PC-3 (cell line): ENCODE results near the gene GTF2H3. TPM values are rescaled to one million over a fixed set of nuclear protein-coding genes. Genes with fewer than 3 reads are reported as not detected.

Experiments
- ATAC-seq: fragments of 200-7000 bp; cut with Tn5 transposase; 2 replicates; pipeline ENCODE4 v1.9.1; 2020; ENCODE audit warnings: mild to moderate bottlenecking, moderate library complexity
- BruUV-seq: library from RNA; stranded (reverse); fragments of 400-500 nt; replicated peaks from 2 replicates; lab custom pipeline; 2021; lab: Mats Ljungman, UMichigan
- CTCF ChIA-PET: fragments of 300-600 bp; sonication (Branson Sonifier 250); formaldehyde crosslinking; loops from one replicate; lab custom pipeline; 2022; ENCODE audit warnings: antibody characterized with exemption; lab: Charles Lee
- POLR2A ChIA-PET: fragments of 300-600 bp; sonication (Branson Sonifier 250); formaldehyde crosslinking; loops from one replicate; lab custom pipeline; 2022; ENCODE audit warnings: antibody characterized with exemption; ENCODE audit not compliant: unreplicated experiment; lab: Charles Lee
- DNase-seq: peaks from one replicate; pipeline ENCODE4 v3.0.0-alpha.2; 2015
- H2AFZ ChIP-seq: fragments of 300-600 bp; sonication (generic); 2 replicates; pipeline ENCODE4 v1.6.0; 2016; ENCODE audit warnings: antibody characterized with exemption, low read length
- H3F3A ChIP-seq: fragments of 300-600 bp; sonication (generic); one replicate; pipeline ENCODE4 v1.6.0; 2017; ENCODE audit warnings: antibody characterized with exemption, low read length, control low read depth, mild to moderate bottlenecking; ENCODE audit not compliant: unreplicated experiment
- H3K27ac ChIP-seq: fragments of 300-600 bp; sonication (generic); 2 replicates; pipeline ENCODE4 v1.5.1; 2016; ENCODE audit warnings: mild to moderate bottlenecking, low read length
- H3K27me3 ChIP-seq: fragments of 300-600 bp; sonication (generic); 2 replicates; pipeline ENCODE4 v1.6.1; 2016; ENCODE audit warnings: low read length, mixed read lengths
- H3K36me3 ChIP-seq: fragments of 300-600 bp; sonication (generic); 2 replicates; pipeline ENCODE4 v1.6.1; 2016; ENCODE audit warnings: low read depth, mixed run types, low read length, mixed read lengths
- H3K4me1 ChIP-seq: fragments of 300-600 bp; sonication (generic); 2 replicates; pipeline ENCODE4 v1.5.1; 2016; ENCODE audit warnings: low read length; ENCODE audit not compliant: insufficient read depth
- H3K4me2 ChIP-seq: fragments of 300-600 bp; sonication (generic); 2 replicates; pipeline ENCODE4 v1.6.0; 2016; ENCODE audit warnings: low read length
- H3K4me3 ChIP-seq: fragments of 300-600 bp; sonication (generic); 2 replicates; pipeline ENCODE4 v1.5.1; 2016; ENCODE audit warnings: mild to moderate bottlenecking, low read length, mixed read lengths
- H3K79me2 ChIP-seq: fragments of 300-600 bp; sonication (generic); 2 replicates; pipeline ENCODE4 v1.6.1; 2017; ENCODE audit warnings: low read length, mixed read lengths
- H3K9ac ChIP-seq: fragments of 300-600 bp; sonication (generic); 2 replicates; pipeline ENCODE4 v1.6.0; 2016; ENCODE audit warnings: mild to moderate bottlenecking, low read length
- H3K9me2 ChIP-seq: fragments of 300-600 bp; sonication (generic); replicated peaks from 2 replicates; pipeline ENCODE4 v1.6.1; 2016; ENCODE audit warnings: mixed run types, low read length, mixed read lengths
- H3K9me3 ChIP-seq: fragments of 300-600 bp; sonication (generic); 2 replicates; pipeline ENCODE4 v1.6.1; 2016; ENCODE audit warnings: low read length, mixed read lengths
- H4K20me1 ChIP-seq: fragments of 300-600 bp; sonication (generic); 2 replicates; pipeline ENCODE4 v1.6.1; 2016; ENCODE audit warnings: low read length, mixed read lengths
- EZH2 ChIP-seq: fragments of 300-600 bp; sonication (generic); IDR thresholded peaks from one replicate; pipeline ENCODE4 v1.6.1; 2017; ENCODE audit warnings: antibody characterized with exemption, mild to moderate bottlenecking, low read length; ENCODE audit not compliant: unreplicated experiment
- EZH2phosphoT487 ChIP-seq: fragments of 300-600 bp; sonication (generic); IDR thresholded peaks from 2 replicates; pipeline ENCODE4 v1.6.1; 2018; ENCODE audit warnings: mild to moderate bottlenecking, antibody characterized with exemption, low read length, borderline replicate concordance
- intact Hi-C: fragments of 100-400 bp; cut with micrococcal nuclease; formaldehyde crosslinking; loops from 2 replicates; pipeline ENCODE4 v1.9.0; 2023
- total RNA-seq: library from RNA; depleted of rRNA; stranded (reverse); fragments of >200 nt; gene quantifications from 2 replicates; pipeline ENCODE4 v1.2.3, GENCODE V29; 2014
- TF ChIP-seq, protein P1 (sequence below): fragments of 300-600 bp; sonication (generic); conservative IDR thresholded peaks from 2 replicates; pipeline ENCODE4 v1.5.1; 2017; ENCODE audit warnings: antibody characterized with exemption, low read depth, mild to moderate bottlenecking, low read length

GTF2H3 gene
- total RNA-seq, 1 experiment from 2014 or later: 24.2 TPM

- ATAC-seq: no peak
- Histone ChIP-seq H3K4me3 (no peak overlapping the region), H3K4me2 (no peak overlapping the region), H4K20me1 (no peaks in the 10 kb centered on the region), H3K27ac (no peak overlapping the region), H2AFZ (no peak overlapping the region), H3K9me2 (no peaks in the 10 kb centered on the region), H3K9me3 (no peaks in the 10 kb centered on the region), H3K9ac (no peak overlapping the region), H3K27me3 (no peaks in the 10 kb centered on the region), H3F3A (no peaks in the 10 kb centered on the region), H3K79me2 (no peaks in the 10 kb centered on the region), H3K36me3 (no peaks in the 10 kb centered on the region), H3K4me1 (peaks cover 17% of the 10 kb centered on the region; the same call in 1 of the 2 replicates)
- POLR2A ChIA-PET: no interaction called here
- intact Hi-C loops: no loop called here
- no peak for DNase-seq
- CTCF ChIA-PET: no interaction called here
- TF ChIP-seq EZH2phosphoT487: no peak
- TF ChIP-seq EZH2: no peak
- TF ChIP-seq, protein P1, sequence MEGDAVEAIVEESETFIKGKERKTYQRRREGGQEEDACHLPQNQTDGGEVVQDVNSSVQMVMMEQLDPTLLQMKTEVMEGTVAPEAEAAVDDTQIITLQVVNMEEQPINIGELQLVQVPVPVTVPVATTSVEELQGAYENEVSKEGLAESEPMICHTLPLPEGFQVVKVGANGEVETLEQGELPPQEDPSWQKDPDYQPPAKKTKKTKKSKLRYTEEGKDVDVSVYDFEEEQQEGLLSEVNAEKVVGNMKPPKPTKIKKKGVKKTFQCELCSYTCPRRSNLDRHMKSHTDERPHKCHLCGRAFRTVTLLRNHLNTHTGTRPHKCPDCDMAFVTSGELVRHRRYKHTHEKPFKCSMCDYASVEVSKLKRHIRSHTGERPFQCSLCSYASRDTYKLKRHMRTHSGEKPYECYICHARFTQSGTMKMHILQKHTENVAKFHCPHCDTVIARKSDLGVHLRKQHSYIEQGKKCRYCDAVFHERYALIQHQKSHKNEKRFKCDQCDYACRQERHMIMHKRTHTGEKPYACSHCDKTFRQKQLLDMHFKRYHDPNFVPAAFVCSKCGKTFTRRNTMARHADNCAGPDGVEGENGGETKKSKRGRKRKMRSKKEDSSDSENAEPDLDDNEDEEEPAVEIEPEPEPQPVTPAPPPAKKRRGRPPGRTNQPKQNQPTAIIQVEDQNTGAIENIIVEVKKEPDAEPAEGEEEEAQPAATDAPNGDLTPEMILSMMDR: no peak
- BruUV-seq: no TSS peak
Observed at GRCh38 chr12:123675436-123675835, 41.8 kb downstream of the GTF2H3 start.

- DNase-seq (no peak), ATAC-seq (peak; percentile 31; the same call in 1 of the 2 replicates)
- TF ChIP-seq EZH2phosphoT487: no peak
- TF ChIP-seq, protein P1: no peak
- no peak for TF ChIP-seq EZH2
- no peak overlapping the region for H3K9ac ChIP-seq
- no peaks in the 10 kb centered on the region for H3F3A ChIP-seq
- POLR2A ChIA-PET: no interaction called here
- peaks cover 9% of the 10 kb centered on the region; the same call in 1 of the 2 replicates for H3K4me1 ChIP-seq
- H4K20me1 ChIP-seq: no peaks in the 10 kb centered on the region
- H3K9me2 ChIP-seq: no peaks in the 10 kb centered on the region
- H3K9me3 ChIP-seq: no peaks in the 10 kb centered on the region
- no peak overlapping the region for H2AFZ ChIP-seq
- H3K36me3 ChIP-seq: no peaks in the 10 kb centered on the region; the same call in 1 of the 2 replicates
- no peaks in the 10 kb centered on the region for H3K79me2 ChIP-seq
- BruUV-seq: no TSS peak
- no peak overlapping the region for H3K4me2 ChIP-seq
- H3K27ac ChIP-seq: no peak overlapping the region
- H3K4me3 ChIP-seq: no peak overlapping the region
- CTCF ChIA-PET: no interaction called here
- intact Hi-C loops: no loop called here
- no peaks in the 10 kb centered on the region for H3K27me3 ChIP-seq
Observed at GRCh38 chr12:123676616-123677320, 43.1 kb downstream of the GTF2H3 start.

GRCh38 chr12:123678981-123679380 is 45.4 kb downstream of the GTF2H3 start:
- TF ChIP-seq EZH2phosphoT487: no peak
- TF ChIP-seq, protein P1: no peak
- H3K27ac ChIP-seq: no peak overlapping the region
- peaks cover 4% of the 10 kb centered on the region; the same call in 1 of the 2 replicates for H3K36me3 ChIP-seq
- H3K9me2 ChIP-seq: no peaks in the 10 kb centered on the region
- DNase-seq (no peak), ATAC-seq (no peak)
- no peaks in the 10 kb centered on the region for H4K20me1 ChIP-seq
- H3K4me2 ChIP-seq: no peak overlapping the region
- no peaks in the 10 kb centered on the region for H3K4me1 ChIP-seq
- no peak overlapping the region for H3K9ac ChIP-seq
- H3K4me3 ChIP-seq: no peak overlapping the region
- ChIA-PET CTCF (interaction anchor here (0.5 to 1.1 kb wide), 2 partner anchors 96 to 133 kb away, joined by 3 to 4 read pairs; no protein-coding TSS in a partner anchor), POLR2A (no interaction called here)
- H3K27me3 ChIP-seq: no peaks in the 10 kb centered on the region
- H3K79me2 ChIP-seq: no peaks in the 10 kb centered on the region
- H2AFZ ChIP-seq: no peak overlapping the region
- BruUV-seq: no TSS peak
- no peaks in the 10 kb centered on the region for H3F3A ChIP-seq
- intact Hi-C loops: no loop called here
- no peaks in the 10 kb centered on the region for H3K9me3 ChIP-seq
